ENCODE results near the gene NUDT14. TPM values are rescaled to one million over a fixed set of nuclear protein-coding genes. Genes with fewer than 3 reads are reported as not detected.
A peak's percentile ranks its signal among the peaks of the same experiment; 100 is the strongest.

The NUDT14 gene
- total RNA-seq, 6 donors from 2014 or later = 17.9 to 87.5 (median 54.9) TPM

- H3K36me3 ChIP-seq = no peaks in the 10 kb centered on the region
- DNase-seq = peak; percentile 72 to 91
- no peaks in the 10 kb centered on the region for H3K9me3 ChIP-seq
- H3K4me1 ChIP-seq = peaks cover 27 to 60% (median 41%) of the 10 kb centered on the region in 4 donors
- peak within 1 kb of the TSS in 3 of 4 donors; percentile 52 to 59 (median 59) for H3K4me3 ChIP-seq
- ATAC-seq (ENCODE audit: low FRiP score in 2 of 2) = no peak
- TF ChIP-seq POLR2A (IDR thresholded peaks at IDR 0.05) = no peak
- TF ChIP-seq POLR2AphosphoS5 (IDR thresholded peaks at IDR 0.05) = no peak
- no peak for TF ChIP-seq EP300 (IDR thresholded peaks at IDR 0.05)
- TF ChIP-seq, protein P1, sequence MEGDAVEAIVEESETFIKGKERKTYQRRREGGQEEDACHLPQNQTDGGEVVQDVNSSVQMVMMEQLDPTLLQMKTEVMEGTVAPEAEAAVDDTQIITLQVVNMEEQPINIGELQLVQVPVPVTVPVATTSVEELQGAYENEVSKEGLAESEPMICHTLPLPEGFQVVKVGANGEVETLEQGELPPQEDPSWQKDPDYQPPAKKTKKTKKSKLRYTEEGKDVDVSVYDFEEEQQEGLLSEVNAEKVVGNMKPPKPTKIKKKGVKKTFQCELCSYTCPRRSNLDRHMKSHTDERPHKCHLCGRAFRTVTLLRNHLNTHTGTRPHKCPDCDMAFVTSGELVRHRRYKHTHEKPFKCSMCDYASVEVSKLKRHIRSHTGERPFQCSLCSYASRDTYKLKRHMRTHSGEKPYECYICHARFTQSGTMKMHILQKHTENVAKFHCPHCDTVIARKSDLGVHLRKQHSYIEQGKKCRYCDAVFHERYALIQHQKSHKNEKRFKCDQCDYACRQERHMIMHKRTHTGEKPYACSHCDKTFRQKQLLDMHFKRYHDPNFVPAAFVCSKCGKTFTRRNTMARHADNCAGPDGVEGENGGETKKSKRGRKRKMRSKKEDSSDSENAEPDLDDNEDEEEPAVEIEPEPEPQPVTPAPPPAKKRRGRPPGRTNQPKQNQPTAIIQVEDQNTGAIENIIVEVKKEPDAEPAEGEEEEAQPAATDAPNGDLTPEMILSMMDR (IDR thresholded peaks at IDR 0.05) = no peak
- peak within 1 kb of the TSS in 3 of 4 donors; percentile 44 to 75 (median 58) for H3K27ac ChIP-seq
- peaks cover 0 to 11% (median 3%) of the 10 kb centered on the region in 4 donors for H3K27me3 ChIP-seq
- no CpG with 5 or more reads among the region's 84 CpGs for WGBS, 2 donors
Measured at GRCh38 chr14:105168496-105168978, 12.6 kb downstream of the NUDT14 start, which contains the start of gene JAG2. JAG2 (minus strand) TSS chr14:105168776; CDS start chr14:105168420, 356 bp downstream.

GRCh38 chr14:105168093-105168420 is 13.1 kb downstream of the NUDT14 start:
- H3K27ac ChIP-seq = peak overlapping the region in 2 of 4 donors; percentile 11 to 32
- TF ChIP-seq POLR2AphosphoS5 (IDR thresholded peaks at IDR 0.05) (no peak), POLR2A (IDR thresholded peaks at IDR 0.05) (no peak), EP300 (IDR thresholded peaks at IDR 0.05) (no peak)
- TF ChIP-seq, protein P1 (IDR thresholded peaks at IDR 0.05) = no peak
- no peaks in the 10 kb centered on the region for H3K9me3 ChIP-seq
- DNase-seq (no peak), ATAC-seq (ENCODE audit: low FRiP score in 2 of 2) (no peak)
- H3K27me3 ChIP-seq = peaks cover 0 to 11% (median 3%) of the 10 kb centered on the region in 4 donors
- peaks cover 27 to 60% (median 41%) of the 10 kb centered on the region in 4 donors for H3K4me1 ChIP-seq
- WGBS, 2 donors = no CpG with 5 or more reads among the region's 46 CpGs
- no peaks in the 10 kb centered on the region for H3K36me3 ChIP-seq
- H3K4me3 ChIP-seq = peak overlapping the region in 3 of 4 donors; percentile 52 to 59 (median 59)

DNA sequence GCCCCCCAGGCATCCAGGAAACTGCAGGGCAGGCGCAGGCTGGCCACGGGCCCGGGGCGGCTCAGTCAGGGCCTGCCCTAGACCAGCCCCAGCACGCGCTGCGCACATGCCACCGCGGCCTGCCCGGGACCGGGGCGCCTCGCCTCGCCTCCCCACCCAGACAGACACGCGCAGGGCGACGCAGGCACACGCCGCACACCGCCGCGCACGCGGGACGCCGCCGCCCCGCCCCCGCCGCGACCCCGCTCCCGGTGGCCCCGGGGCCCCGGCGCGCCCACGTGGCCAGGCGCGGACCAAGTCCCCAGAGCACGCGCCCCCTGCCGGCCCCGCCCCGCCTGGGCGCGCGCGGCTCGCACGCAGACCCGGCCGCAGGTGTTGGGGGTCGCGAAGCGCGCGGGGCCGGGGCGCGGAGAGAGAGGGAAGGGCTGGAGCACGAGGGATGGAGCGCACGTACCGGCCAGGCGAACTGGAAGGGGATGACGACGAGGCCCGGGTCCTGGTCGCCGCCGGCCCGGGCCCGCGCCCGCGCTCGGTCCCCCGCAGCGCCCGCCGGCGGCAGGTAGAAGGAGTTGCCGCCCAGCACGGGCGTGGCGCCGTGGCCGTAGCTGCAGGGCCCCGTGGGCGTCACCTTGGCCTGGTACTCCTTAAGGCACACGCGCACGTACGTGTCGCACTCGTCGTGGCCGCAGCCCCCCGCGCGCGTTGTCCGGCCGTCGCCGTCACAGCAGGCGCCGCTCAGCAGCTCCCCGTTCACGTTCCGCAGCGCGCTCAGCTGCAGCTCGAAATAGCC is 13.6 kb downstream of the NUDT14 start:
- no peak for ATAC-seq (ENCODE audit: low FRiP score in 2 of 2)
- Histone ChIP-seq H3K4me1 (peaks cover 27 to 60% (median 41%) of the 10 kb centered on the region in 4 donors), H3K9me3 (no peaks in the 10 kb centered on the region), H3K4me3 (peak overlapping the region in 3 of 4 donors; percentile 52 to 59 (median 59)), H3K27me3 (peaks cover 0 to 11% (median 3%) of the 10 kb centered on the region in 4 donors), H3K27ac (peak overlapping the region in 2 of 4 donors; percentile 11 to 32), H3K36me3 (no peaks in the 10 kb centered on the region)
- TF ChIP-seq EP300 (IDR thresholded peaks at IDR 0.05) = no peak
- TF ChIP-seq, protein P1 (IDR thresholded peaks at IDR 0.05) = peak in 5 of 6 experiments; percentile 35 to 71 (median 51)
- 1% methylated on average over 24 of the region's 116 CpGs; no CpG with 5 or more reads in 1 of the 2 donors for WGBS, 2 donors
- peak in 1 of 2 donors; percentile 88 for DNase-seq

GRCh38 chr14:105166571-105167302 is 14.4 kb downstream of the NUDT14 start:
- WGBS, 2 donors = 75 to 79% methylated on average over 10 to 18 of the region's 22 CpGs
- Histone ChIP-seq H3K27me3 (peaks cover 0 to 11% (median 3%) of the 10 kb centered on the region in 4 donors), H3K9me3 (no peaks in the 10 kb centered on the region), H3K27ac (peak overlapping the region in 1 of 4 donors; percentile 23), H3K36me3 (no peaks in the 10 kb centered on the region), H3K4me1 (peaks cover 27 to 53% (median 40%) of the 10 kb centered on the region in 4 donors), H3K4me3 (peak overlapping the region in 3 of 4 donors; percentile 31 to 59 (median 52))
- TF ChIP-seq POLR2A (IDR thresholded peaks at IDR 0.05) (no peak), POLR2AphosphoS5 (IDR thresholded peaks at IDR 0.05) (no peak)
- ATAC-seq (ENCODE audit: low FRiP score in 2 of 2) = no peak
- DNase-seq = peak in 1 of 2 donors; percentile 70
